AG10803 (cell line): ENCODE data around the gene DPYSL4.

ENCODE experiments used
- DNase-seq: peaks from one replicate; pipeline ENCODE4 v3.0.0; 2010; ENCODE audit warnings: low read depth
- H3K4me3 ChIP-seq: 2 replicates; pipeline ENCODE4 v1.5.1; 2011; ENCODE audit warnings: mild to moderate bottlenecking, low read length, control low read depth
- TF ChIP-seq, protein P1 (sequence below): conservative IDR thresholded peaks from 2 replicates; pipeline ENCODE4 v1.5.1; 2011; ENCODE audit warnings: mild to moderate bottlenecking, low read length, control low read depth, inconsistent platforms

The DPYSL4 gene

DNA sequence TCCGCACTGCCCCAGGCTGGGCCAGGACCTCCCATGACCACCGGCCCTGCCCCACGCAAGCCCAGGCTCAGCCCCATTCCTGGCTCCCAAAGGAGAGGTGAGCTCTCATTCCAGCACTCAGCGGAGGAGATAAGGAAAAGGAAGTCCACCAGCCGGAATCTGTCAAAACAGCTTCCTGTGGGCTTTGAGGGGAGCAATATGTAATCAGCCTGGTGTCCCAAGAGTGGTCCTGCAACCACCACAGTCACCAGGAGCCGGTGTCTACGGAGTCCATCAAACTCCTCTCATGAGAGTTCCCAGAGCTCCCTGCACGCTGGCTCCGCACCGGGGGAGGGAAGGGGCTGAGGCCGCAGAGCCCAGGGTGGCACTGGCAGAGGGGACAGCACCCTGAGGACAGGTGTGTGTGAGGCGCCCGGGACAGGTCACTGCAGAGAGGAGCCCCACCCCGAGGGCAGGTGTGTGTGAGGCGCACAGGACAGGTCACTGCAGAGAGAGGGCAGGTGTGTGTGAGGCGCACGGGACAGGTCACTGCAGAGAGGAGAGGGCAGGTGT, 63.2 kb downstream of the DPYSL4 start:
- TF ChIP-seq, protein P1, sequence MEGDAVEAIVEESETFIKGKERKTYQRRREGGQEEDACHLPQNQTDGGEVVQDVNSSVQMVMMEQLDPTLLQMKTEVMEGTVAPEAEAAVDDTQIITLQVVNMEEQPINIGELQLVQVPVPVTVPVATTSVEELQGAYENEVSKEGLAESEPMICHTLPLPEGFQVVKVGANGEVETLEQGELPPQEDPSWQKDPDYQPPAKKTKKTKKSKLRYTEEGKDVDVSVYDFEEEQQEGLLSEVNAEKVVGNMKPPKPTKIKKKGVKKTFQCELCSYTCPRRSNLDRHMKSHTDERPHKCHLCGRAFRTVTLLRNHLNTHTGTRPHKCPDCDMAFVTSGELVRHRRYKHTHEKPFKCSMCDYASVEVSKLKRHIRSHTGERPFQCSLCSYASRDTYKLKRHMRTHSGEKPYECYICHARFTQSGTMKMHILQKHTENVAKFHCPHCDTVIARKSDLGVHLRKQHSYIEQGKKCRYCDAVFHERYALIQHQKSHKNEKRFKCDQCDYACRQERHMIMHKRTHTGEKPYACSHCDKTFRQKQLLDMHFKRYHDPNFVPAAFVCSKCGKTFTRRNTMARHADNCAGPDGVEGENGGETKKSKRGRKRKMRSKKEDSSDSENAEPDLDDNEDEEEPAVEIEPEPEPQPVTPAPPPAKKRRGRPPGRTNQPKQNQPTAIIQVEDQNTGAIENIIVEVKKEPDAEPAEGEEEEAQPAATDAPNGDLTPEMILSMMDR: no peak
- DNase-seq: no peak
- H3K4me3 ChIP-seq: no peak overlapping the region

DNA sequence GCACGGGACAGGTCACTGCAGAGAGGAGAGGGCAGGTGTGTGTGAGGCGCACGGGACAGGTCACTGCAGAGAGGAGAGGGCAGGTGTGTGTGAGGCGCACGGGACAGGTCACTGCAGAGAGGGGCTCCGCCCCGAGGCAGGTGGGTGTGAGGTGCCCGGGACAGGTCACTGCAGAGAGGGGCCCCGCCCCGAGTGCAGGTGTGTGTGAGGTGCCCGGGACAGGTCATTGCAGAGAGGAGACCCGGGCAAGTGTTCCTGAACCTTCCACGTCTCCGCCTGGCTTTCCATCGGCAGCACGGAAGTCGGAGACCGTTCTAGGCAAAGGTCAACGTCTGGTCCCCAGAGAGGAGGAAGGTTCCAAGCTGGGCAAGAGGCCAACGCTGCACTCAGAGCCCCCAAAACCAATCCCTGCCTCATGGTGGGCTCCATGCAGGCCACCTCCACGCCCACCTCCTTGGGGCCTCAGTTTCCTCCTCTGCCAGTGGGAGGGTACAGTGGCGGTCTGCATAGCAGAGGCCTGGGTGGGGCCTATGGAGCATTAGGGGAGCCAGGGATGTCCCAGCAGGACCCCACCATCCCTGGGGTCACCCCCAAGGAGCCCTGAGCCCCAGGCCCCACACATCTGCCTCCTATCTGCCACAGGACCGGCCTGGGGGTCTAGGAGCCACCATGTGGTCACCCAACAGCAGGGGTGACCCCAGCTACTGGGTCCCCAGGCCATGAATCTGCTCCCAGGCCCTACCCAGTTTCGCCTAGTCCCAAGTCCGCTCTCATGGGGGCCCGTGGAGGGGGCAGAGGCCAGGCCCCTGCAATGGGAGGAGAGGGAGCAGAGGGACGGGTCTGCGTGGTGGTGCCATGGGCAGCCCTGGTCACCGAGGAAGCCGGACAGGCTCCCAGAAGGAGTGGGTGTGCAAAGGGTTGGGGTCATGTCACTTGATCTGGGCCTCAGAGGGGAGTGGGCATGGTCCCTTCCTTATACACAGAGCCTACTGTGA, 64.0 kb downstream of the DPYSL4 start:
- no peak overlapping the region for H3K4me3 ChIP-seq
- TF ChIP-seq, protein P1: no peak
- DNase-seq: no peak

DNA sequence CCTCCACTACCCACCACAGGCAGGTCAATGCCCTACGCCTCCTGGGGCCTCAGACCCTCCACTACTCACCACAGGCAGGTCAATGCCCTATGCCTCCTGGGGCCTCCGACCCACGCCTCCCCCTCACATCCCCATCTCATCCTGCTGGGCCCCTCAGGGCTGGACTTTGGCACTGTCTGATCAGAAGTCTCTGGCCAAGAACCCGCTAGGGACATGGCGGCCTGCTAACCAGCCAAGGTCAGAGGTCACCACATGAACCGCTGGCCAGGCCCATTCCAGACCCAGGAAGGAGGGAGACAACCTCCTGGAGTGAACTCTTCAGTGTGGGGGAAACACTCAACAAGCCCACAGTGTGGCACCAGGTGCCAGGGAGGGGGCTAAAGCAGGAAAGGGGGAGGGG, 65.2 kb downstream of the DPYSL4 start:
- DNase-seq: no peak
- TF ChIP-seq, protein P1: no peak
- no peak overlapping the region for H3K4me3 ChIP-seq

DNA sequence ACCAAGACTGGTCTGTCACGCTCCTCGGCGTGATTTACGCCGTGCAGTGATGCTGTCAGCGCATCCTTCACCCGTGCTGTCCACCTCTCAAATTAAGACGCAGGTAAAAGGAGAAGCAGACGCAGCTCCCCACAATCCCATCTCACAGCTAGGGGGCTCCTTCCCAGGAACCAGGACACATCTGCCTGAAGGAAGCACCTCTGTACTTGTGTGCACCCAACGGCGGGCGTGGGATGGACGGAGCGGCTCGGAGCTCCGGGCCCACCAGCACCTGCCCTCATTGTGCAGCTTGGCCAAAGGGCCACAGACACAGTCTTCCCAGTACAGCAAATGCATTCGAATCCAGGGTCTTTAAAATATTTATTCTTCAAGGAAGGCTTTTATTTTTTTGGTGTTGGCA, 65.7 kb downstream of the DPYSL4 start:
- no peak for DNase-seq
- no peak overlapping the region for H3K4me3 ChIP-seq
- TF ChIP-seq, protein P1: 0 out of 2 replicates have a peak, but pooled peaks have one; percentile 8

DNA sequence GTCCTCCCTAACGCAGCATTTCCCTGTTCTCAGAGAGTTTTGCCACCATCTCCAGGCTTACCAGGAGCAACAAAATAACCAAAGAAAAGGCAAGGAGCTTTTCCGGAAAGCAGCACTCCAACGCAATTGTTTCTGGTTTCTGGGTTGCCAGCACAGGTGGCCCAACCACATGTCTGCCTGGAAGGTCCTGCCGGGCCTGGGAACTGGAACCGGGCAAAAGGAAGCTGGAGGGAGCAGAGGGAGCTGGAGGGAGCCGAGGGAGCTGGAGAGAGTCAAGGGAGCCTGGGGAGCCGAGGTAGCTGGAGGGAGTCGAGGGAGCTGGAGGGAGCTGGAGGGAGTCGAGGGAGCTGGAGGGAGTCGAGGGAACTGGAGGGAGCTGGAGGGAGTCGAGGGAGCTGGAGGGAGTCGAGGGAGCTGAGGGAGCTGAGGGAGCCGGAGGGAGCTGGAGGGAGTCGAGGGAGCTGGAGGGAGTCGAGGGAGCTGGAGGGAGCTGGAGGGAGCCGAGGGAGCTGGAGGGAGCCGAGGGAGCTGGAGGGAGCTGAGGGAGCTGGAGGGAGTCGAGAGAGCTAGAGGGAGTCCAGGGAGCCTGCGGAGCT, 66.4 kb downstream of the DPYSL4 start:
- H3K4me3 ChIP-seq: no peak overlapping the region
- no peak for DNase-seq
- TF ChIP-seq, protein P1: no peak

DNA sequence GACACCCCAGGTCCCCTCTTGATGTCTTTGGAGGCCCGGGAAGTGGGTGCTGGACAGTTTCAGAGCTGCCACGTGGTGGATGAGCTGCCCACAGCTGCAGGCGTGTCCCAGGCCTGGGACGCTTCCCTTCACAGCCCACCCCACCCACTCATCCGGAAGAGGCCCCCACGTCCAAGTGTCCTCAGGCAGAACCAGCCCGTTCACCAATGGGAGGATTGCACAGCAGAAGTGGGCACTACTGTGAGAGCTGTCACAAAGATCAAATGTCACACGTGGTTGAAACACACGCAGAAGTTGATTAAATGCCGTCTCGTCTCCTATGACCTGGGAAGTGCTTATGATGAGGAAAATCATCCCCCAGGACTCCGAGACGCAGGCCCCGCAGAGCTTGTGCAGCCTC, 68.1 kb downstream of the DPYSL4 start:
- TF ChIP-seq, protein P1: no peak
- H3K4me3 ChIP-seq: no peak overlapping the region

More for the DNA sequence above, 68.1 kb downstream of the DPYSL4 start:
- no peak for DNase-seq
